Upper lobe of left lung (tissue), 6 donors: Measurements from ENCODE around the gene MATK. TPM values are rescaled to one million over a fixed set of nuclear protein-coding genes. Genes with fewer than 3 reads are reported as not detected.

Experiments used
- ATAC-seq, 2 donors: fragments of 200-7000 bp; cut with Tn5 transposase; one replicate each; pipeline ENCODE4 v1.9.1; 2022; ENCODE audit warnings: mild to moderate bottlenecking in 2 of 2, moderate library complexity in 2 of 2; ENCODE audit not compliant: low FRiP score in 2 of 2
- DNase-seq, 2 donors: peaks; one replicate each; pipeline ENCODE4 v3.0.0-alpha.2; 2019 to 2020
- H3K27ac ChIP-seq, 4 donors: fragments of 200-600 bp; sonication (generic); one replicate each; pipeline ENCODE4 v1.5.1; 2016 to 2019
- H3K27me3 ChIP-seq, 4 donors: fragments of 200-600 bp; sonication (generic); one replicate each; pipeline ENCODE4 v1.5.1; 2017 to 2019
- H3K36me3 ChIP-seq, 4 donors: fragments of 200-600 bp; sonication (generic); one replicate each; pipeline ENCODE4 v1.5.1; 2016 to 2019
- H3K4me1 ChIP-seq, 4 donors: fragments of 200-600 bp; sonication (generic); one replicate each; pipeline ENCODE4 v1.5.1; 2018 to 2019
- H3K4me3 ChIP-seq, 4 donors: fragments of 200-600 bp; sonication (generic); one replicate each; pipeline ENCODE4 v1.5.1; 2017 to 2019; ENCODE audit warnings: mild to moderate bottlenecking in 2 of 4, moderate library complexity in 1 of 4
- H3K9me3 ChIP-seq, 4 donors: fragments of 200-600 bp; sonication (generic); one replicate each; pipeline ENCODE4 v1.5.1; 2018 to 2019
- CTCF ChIP-seq, 6 experiments: fragments of 450-650 bp in 4 of 6; fragments of 200-600 bp in 2 of 6; sonication (generic) in 2 of 6; IDR thresholded peaks; one replicate each; pipeline ENCODE4 v1.5.1; 2016 to 2019; ENCODE audit warnings: antibody characterized with exemption in 6 of 6
- EP300 ChIP-seq, 4 donors: sonication (generic); formaldehyde crosslinking; IDR thresholded peaks; one replicate each; pipeline ENCODE4 v1.5.1; 2017; ENCODE audit warnings: antibody characterized with exemption in 4 of 4, control low read depth in 2 of 4
- POLR2A ChIP-seq, 4 donors: fragments of 450-650 bp; IDR thresholded peaks; one replicate each; pipeline ENCODE4 v1.5.1; 2016 to 2017; ENCODE audit warnings: antibody characterized with exemption in 4 of 4, mild to moderate bottlenecking in 2 of 4
- POLR2AphosphoS5 ChIP-seq, 2 donors: sonication (generic); formaldehyde crosslinking; IDR thresholded peaks; one replicate each; pipeline ENCODE4 v1.5.1; 2017; ENCODE audit warnings: antibody characterized with exemption in 2 of 2
- WGBS, 2 donors: methylation state at CpG; one replicate each; pipeline ENCODE4 v1.1.5; 2017 to 2018; 5-methylcytosine and 5-hydroxymethylcytosine counted together
- total RNA-seq, 6 donors: library from RNA; depleted of rRNA in 4 of 6; stranded (reverse); fragments of >200 nt in 4 of 6; gene quantifications; one replicate each; pipeline versions ENCODE4 v1.1.0 to v1.2.1, GENCODE V29; 2016 to 2021
- donor health status: DM: no; HTN: no; CAD: no; lungs with moderate emphysema.
- donor health status: DM: no; HTN: yes; CAD: no; lungs with severe emphysema.

Gene MATK
- total RNA-seq, 6 donors from 2014 or later: 9.6 to 20.1 (median 13.1) TPM

GRCh38 chr19:3796358-3796757 is 10.2 kb upstream of the MATK start:
- no peak overlapping the region for H3K4me3 ChIP-seq
- H3K36me3 ChIP-seq: no peaks in the 10 kb centered on the region
- no peak for ATAC-seq
- H3K27ac ChIP-seq: no peak overlapping the region
- WGBS, 2 donors: 90 to 92% methylated on average over 2 of the region's 2 CpGs
- TF ChIP-seq EP300 (IDR thresholded peaks at IDR 0.05): no peak
- H3K9me3 ChIP-seq: peaks cover 0 to 7% (median 3%) of the 10 kb centered on the region in 4 donors
- peaks cover 4 to 15% (median 8%) of the 10 kb centered on the region in 4 donors for H3K4me1 ChIP-seq
- no peak for DNase-seq
- peaks cover 0 to 5% (median 1%) of the 10 kb centered on the region in 4 donors for H3K27me3 ChIP-seq

- ATAC-seq (no peak), DNase-seq (no peak)
- Histone ChIP-seq H3K9me3 (peaks cover 0 to 7% (median 3%) of the 10 kb centered on the region in 4 donors), H3K4me1 (no peaks in the 10 kb centered on the region), H3K4me3 (no peak overlapping the region), H3K27ac (no peak overlapping the region), H3K27me3 (no peaks in the 10 kb centered on the region), H3K36me3 (no peaks in the 10 kb centered on the region)
- whole genome bisulfite sequencing, 2 donors: 82 to 96% methylated on average over 3 of the region's 3 CpGs
- no peak for TF ChIP-seq POLR2AphosphoS5 (IDR thresholded peaks at IDR 0.05)
- no peak for TF ChIP-seq CTCF (IDR thresholded peaks at IDR 0.05)
- TF ChIP-seq POLR2A (IDR thresholded peaks at IDR 0.05): no peak
- TF ChIP-seq EP300 (IDR thresholded peaks at IDR 0.05): no peak
Measured at GRCh38 chr19:3793799-3794198, 7.6 kb upstream of the MATK start.

GRCh38 chr19:3792114-3792513 is 5.9 kb upstream of the MATK start:
- Histone ChIP-seq H3K4me3 (no peak overlapping the region), H3K9me3 (peaks cover 0 to 7% (median 3%) of the 10 kb centered on the region in 4 donors), H3K4me1 (no peaks in the 10 kb centered on the region), H3K27me3 (no peaks in the 10 kb centered on the region), H3K36me3 (no peaks in the 10 kb centered on the region), H3K27ac (no peak overlapping the region)
- 78 to 79% methylated on average over 3 of the region's 3 CpGs for WGBS, 2 donors
- DNase-seq (no peak), ATAC-seq (no peak)
- TF ChIP-seq POLR2AphosphoS5 (IDR thresholded peaks at IDR 0.05) (no peak), CTCF (IDR thresholded peaks at IDR 0.05) (no peak), POLR2A (IDR thresholded peaks at IDR 0.05) (no peak), EP300 (IDR thresholded peaks at IDR 0.05) (no peak)

- 78 to 88% methylated on average over 7 of the region's 7 CpGs for WGBS, 2 donors
- no peak for DNase-seq
- H3K4me3 ChIP-seq: no peak overlapping the region
- no peaks in the 10 kb centered on the region for H3K36me3 ChIP-seq
- ATAC-seq: no peak
- TF ChIP-seq POLR2A (IDR thresholded peaks at IDR 0.05): no peak
- TF ChIP-seq POLR2AphosphoS5 (IDR thresholded peaks at IDR 0.05): no peak
- TF ChIP-seq CTCF (IDR thresholded peaks at IDR 0.05): no peak
- TF ChIP-seq EP300 (IDR thresholded peaks at IDR 0.05): no peak
- H3K27me3 ChIP-seq: peaks cover 0 to 2% (median under 1%) of the 10 kb centered on the region in 4 donors
- H3K27ac ChIP-seq: no peak overlapping the region
- H3K9me3 ChIP-seq: no peaks in the 10 kb centered on the region
- H3K4me1 ChIP-seq: peaks cover 0 to 8% (median 0%) of the 10 kb centered on the region in 4 donors
Measured at GRCh38 chr19:3790941-3791340, 4.8 kb upstream of the MATK start.

- Histone ChIP-seq H3K27me3 (peaks cover 0 to 7% (median 3%) of the 10 kb centered on the region in 4 donors), H3K36me3 (no peaks in the 10 kb centered on the region), H3K4me1 (peaks cover 0 to 15% (median under 1%) of the 10 kb centered on the region in 4 donors), H3K9me3 (no peaks in the 10 kb centered on the region), H3K4me3 (no peak overlapping the region), H3K27ac (no peak overlapping the region)
- DNase-seq (no peak), ATAC-seq (no peak)
- WGBS, 2 donors: 76 to 84% methylated on average over 6 of the region's 6 CpGs
- TF ChIP-seq EP300 (IDR thresholded peaks at IDR 0.05) (no peak), POLR2AphosphoS5 (IDR thresholded peaks at IDR 0.05) (no peak), POLR2A (IDR thresholded peaks at IDR 0.05) (no peak), CTCF (IDR thresholded peaks at IDR 0.05) (no peak)
Measured at GRCh38 chr19:3790209-3790734, 4.1 kb upstream of the MATK start.
